DMS114 treated with DMSO at 0.1 percent for 48 hours (cell line): ENCODE data around the gene TNIK.
"Not testable (repeated sequence)": the region's sequence is repeated elsewhere in the genome, so short reads cannot be mapped to it uniquely, and the experiment has no call there.

Source experiments
- DNase-seq: peaks from one replicate; lab custom pipeline; 2025; ENCODE audit not compliant: unreplicated experiment; lab: John Stamatoyannopoulos, UW

Gene TNIK

DNA sequence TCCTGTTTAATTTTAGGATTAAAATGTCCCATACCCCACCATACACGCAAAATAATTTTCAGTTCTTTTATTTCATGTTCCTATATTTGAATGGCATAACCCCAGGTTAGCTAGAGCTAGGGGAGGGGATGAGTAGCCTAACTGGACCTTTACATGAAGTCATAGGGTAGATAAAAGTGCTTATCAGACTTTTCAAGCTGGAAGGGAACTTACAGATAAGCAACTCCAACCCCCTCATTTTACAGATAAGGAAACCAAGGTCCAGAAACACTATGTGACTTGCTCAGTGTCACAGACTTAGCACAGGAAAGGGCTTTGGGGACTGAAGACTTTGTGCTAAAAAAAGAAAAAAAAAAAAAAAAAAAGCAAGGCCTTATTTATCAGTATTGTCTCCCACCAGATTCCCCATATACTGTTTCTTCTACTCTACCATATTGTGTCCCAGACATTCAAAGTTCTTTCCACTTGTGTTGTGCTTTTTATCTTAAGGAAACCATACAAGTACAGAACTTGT, 10.6 kb upstream of the TNIK start:
- no peak for DNase-seq

GRCh38 chr3:171469376-171469775, 9.2 kb upstream of the TNIK start:
- DNase-seq, result no peak

- no peak for DNase-seq
Measured at GRCh38 chr3:171468296-171468906, 8.2 kb upstream of the TNIK start.

DNA sequence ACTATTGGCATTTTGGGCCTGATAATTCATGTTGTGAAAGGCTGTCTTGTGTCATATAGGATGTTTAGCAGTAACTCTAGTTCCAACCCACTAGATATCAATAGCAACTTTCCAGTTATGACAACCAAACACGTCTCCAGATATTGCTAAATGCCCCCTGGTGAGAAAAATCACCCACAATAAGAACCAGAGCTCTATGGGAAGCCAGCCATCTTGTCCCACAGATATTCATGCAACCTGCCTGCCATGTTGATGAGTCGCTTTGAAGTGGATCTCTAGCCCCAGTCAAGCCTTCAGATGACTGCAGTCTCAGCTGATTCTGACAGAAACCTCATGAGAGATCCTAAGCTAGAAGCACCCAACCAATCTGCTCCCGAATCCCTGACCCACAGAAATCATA, 5.6 kb upstream of the TNIK start:
- no peak for DNase-seq

GRCh38 chr3:171464462-171464861, 4.3 kb upstream of the TNIK start:
- DNase-seq, result no peak

DNA sequence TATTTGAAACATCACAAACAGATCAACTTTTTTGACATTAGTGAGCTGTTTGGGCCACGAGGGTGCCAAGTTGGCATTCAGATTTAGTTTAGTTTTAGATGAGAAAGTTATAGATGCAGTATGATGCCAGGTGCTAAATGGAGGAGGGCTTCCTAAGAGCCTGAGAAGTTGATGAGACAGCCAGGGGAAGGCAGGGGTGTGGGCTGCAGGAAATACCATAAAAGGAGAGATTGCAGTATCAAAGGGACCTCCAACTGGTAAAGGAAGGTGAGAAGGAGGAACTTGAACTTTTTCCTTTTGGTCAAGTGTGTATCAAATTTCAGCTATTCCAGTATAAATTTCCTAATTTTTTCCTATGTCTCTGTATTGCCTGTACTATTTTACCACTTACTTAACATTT, 2.0 kb upstream of the TNIK start:
- no peak for DNase-seq

DNA sequence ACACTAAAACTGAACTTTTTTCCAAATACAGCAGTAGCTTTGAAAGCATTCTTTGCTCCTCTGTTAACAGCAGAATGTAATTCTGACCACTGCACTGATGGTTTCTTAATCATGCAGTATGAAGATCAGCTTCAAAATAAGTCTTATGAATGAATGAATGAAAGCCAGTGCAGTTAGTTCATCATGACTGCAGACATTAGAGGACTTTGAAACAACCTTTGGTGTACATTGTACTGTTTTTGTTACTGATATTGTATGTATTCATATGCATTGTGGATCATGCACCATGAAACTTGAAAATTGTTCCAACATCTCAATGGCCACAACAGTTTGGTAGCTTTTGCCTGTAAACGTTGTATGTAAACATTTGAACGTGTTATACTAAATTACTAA, 1.3 kb upstream of the TNIK start:
- DNase-seq, result no peak

- DNase-seq, result peak; percentile 51
Measured at GRCh38 chr3:171460725-171461524, 720 bp upstream of the TNIK start.

DNA sequence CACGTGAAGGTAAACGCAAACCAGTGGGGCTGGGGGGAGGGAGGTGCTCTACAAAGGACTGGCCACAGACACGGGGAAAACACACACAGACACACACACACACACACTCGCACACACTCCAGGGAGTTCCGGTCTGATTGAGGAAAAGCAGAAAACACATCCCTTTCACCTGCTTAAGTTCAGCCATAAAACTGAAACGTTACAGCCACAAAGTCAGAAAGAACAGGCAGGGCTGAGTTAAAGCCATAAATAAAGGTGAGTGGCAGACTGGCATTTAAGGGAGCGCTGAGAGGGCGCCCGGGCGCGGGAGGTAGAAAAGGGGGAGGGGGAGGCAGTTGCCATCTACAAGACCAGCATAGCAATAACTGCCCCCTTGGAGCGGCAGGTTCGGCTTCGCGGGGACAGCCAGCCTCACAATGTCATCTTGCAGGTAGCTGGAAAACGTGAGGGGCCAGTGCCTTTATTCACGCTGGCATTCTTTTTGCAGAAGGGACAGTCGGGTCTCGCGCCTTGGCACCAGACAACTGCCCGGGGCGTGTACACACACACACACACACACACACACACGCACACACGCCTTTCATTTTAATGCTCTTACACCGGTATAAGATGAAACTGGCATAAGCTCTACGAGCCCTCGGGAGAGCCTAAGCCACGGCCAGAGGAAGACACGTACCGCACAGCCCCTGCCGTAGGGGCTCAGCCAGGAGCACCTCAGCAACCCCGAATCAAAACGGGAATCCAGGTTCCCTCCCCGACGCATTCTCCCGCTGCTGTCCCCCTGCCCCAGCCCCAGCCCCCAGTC, 866 bp downstream of the TNIK start:
- no peak for DNase-seq

- no peak for DNase-seq
Measured at GRCh38 chr3:171458864-171459136, 1.4 kb downstream of the TNIK start.

DNA sequence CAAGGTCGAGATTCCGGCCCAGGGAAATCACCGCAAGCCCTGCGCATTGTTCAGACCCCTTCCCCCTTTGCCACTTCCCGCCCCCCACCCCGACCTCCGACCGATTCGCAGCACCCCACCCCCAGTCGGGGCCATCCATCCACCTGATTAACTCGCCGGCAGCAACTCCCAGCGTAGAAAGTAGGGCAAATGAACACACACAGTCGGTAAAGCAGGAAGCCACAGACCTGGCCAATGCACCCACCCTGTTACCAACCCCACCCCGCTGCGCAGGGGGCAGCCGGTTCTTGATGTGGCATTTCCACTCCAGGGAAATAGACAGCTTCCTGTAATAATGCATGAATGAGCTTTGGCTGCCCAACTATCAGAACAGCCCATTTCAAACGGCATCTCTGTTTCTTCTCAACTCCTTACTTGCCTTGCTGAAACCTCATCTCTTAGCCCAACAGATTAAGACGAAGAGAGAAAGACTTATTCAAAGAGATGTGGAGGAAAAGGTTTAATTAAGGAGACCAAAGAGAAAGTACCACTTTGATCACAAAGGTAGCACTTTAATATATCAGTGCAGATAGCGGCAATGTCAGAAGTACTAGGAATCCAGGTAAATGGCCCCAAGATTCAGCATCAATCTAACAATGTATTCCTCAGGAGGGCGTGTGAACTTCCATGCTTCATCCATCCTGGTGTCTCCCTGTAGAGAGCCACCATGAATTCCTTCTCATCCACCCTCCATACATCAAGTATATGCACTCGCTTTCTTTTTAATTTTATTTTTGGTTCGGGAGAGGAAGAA, 1.9 kb downstream of the TNIK start:
- no peak for DNase-seq

GRCh38 chr3:171457607-171458061, 2.6 kb downstream of the TNIK start:
- no peak for DNase-seq

GRCh38 chr3:171456765-171457606, 3.2 kb downstream of the TNIK start:
- no peak for DNase-seq

GRCh38 chr3:171455603-171456550, 4.3 kb downstream of the TNIK start:
- DNase-seq, result no peak

GRCh38 chr3:171454041-171454440, 6.2 kb downstream of the TNIK start:
- DNase-seq, result no peak

DNA sequence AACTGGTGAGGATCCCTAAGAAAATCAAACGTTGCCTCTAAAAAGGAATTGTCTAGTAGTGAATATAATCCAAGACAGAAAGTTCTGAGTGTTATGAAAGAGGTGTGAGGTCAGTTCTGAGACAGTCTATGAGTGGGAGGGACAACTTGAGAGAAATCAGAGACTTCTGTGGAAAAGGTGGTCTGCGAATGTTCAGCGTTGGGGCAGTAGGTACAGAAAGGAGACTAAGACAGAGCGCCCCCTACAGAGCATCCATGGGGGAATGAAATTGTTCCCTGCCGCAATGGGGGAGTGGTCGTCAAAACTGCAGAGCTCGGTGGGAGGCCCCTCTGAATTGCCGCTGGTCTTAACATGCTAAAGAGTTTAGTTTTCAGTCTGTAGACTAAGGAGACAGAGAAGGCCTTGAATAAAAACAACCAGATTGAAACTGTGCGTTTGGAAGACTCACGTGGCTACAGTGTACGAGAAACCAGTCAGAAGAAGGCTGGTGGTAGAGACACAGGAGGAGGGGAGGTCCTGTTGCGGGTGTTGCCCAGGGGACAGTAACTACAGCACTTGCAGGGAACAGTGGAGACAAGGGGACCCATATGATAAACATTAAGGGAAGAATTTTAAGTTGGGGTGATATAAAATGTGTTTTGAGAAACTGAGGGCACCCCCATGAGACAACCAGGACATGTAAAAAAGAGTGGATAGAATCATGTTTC, 6.9 kb downstream of the TNIK start:
- DNase-seq, result no peak

- no peak for DNase-seq
Measured at GRCh38 chr3:171452328-171452727, 7.9 kb downstream of the TNIK start.

DNA sequence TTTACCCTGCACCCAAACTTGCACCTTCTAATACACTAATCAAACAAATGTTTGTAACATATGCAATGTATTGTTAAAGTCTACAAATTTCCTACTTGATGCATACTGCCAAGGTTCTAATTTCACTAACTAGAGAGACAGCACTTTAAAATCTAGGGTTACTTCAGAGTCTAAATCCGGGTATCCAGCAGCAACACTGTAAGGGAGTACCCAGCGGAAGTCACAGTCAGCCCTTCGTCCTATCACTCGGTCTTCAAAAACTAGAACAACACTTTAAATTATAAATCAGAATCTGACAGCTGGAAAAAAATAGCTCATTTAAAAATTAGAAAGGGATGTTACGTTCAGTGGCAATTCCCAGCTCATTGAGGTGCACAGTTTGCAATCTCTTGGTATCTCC, 8.3 kb downstream of the TNIK start:
- no peak for DNase-seq

- DNase-seq, result not testable (repeated sequence)
Measured at GRCh38 chr3:171447579-171447891, 12.7 kb downstream of the TNIK start.
